Measurements from ENCODE around the gene AXIN1.
"Not testable (repeated sequence)": the region's sequence is repeated elsewhere in the genome, so short reads cannot be mapped to it uniquely, and the experiment has no call there.

The AXIN1 gene

DNA sequence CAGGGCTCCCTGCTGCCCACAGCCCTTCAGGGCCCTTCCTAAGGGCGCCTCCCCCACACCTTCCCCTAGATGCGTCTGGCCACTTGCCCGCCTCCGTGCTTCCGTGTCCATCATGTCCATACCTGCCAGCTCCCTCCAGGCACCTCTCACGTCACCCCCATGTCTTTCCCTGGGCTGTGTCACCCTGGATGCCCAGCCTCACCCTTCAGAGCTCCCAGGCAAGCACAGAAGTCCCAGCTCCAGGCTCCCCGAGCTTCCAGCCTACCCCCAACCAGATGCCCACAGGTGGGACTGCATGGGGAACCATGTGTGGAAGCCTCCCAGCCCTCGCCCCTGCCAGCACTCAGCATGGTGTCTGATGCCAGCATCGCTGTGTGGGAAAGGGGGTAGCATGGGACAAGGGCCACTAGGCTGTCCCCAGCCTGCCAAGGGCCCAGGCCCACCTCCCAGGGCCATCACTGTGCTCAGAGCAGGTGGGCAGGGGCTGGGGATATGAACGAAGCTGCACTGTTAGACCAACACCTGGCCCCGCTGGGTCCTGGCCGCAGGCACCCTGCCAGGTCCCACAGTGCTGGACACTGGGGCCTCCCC, 1.9 kb upstream of the AXIN1 start:
- TF ChIP-seq, protein P1, sequence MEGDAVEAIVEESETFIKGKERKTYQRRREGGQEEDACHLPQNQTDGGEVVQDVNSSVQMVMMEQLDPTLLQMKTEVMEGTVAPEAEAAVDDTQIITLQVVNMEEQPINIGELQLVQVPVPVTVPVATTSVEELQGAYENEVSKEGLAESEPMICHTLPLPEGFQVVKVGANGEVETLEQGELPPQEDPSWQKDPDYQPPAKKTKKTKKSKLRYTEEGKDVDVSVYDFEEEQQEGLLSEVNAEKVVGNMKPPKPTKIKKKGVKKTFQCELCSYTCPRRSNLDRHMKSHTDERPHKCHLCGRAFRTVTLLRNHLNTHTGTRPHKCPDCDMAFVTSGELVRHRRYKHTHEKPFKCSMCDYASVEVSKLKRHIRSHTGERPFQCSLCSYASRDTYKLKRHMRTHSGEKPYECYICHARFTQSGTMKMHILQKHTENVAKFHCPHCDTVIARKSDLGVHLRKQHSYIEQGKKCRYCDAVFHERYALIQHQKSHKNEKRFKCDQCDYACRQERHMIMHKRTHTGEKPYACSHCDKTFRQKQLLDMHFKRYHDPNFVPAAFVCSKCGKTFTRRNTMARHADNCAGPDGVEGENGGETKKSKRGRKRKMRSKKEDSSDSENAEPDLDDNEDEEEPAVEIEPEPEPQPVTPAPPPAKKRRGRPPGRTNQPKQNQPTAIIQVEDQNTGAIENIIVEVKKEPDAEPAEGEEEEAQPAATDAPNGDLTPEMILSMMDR (IDR thresholded peaks at IDR 0.05; ENCODE audit: low read depth, low read length) = no peak
- H3K4me3 ChIP-seq (ENCODE audit: low read depth, low read length) = no peak overlapping the region

DNA sequence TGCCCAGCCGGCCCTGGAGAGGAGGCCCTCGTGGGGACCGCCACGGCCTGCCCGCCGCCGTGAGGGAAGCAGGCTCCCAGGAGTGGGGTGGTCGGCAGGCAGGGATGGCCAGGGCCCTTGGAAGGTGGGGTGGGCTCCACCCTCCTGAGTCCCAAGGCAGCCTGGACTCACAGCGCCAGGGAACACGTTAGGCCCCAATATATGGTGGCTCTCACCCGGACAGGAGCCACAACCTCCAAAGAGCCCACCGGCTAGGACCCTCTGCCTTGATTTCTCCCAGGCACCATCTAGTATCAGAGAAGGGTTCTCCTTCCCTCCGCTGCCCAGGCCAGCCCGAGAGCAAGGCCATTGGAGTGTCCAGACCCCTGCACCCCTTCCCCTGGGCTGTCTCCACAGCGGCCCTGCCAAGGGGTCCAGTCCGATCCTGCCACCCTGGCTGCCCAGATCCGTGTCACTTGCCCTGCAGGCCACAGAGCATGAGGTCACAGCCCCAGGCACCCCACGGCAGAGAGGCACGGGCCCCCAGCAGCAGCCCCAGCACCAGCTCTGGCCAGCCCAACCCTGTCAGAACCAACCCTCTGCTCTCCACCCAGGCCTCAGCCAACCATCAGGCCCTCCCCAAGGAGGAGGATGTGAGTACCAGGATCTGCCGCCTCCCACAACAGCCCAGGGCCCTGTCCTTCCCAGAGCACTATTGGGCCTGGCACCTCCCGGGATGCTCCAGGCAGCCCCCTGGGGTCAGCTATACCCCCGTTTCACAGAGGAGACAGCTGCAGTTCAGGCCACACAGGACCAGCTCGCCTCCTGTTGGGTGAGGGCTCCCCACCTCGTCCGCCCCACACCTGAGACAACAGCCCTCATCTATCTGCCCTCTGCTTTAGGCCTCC, 1.1 kb upstream of the AXIN1 start:
- TF ChIP-seq, protein P1 (IDR thresholded peaks at IDR 0.05; ENCODE audit: low read depth, low read length) = no peak
- peak overlapping the region; percentile 29 for H3K4me3 ChIP-seq (ENCODE audit: low read depth, low read length)

DNA sequence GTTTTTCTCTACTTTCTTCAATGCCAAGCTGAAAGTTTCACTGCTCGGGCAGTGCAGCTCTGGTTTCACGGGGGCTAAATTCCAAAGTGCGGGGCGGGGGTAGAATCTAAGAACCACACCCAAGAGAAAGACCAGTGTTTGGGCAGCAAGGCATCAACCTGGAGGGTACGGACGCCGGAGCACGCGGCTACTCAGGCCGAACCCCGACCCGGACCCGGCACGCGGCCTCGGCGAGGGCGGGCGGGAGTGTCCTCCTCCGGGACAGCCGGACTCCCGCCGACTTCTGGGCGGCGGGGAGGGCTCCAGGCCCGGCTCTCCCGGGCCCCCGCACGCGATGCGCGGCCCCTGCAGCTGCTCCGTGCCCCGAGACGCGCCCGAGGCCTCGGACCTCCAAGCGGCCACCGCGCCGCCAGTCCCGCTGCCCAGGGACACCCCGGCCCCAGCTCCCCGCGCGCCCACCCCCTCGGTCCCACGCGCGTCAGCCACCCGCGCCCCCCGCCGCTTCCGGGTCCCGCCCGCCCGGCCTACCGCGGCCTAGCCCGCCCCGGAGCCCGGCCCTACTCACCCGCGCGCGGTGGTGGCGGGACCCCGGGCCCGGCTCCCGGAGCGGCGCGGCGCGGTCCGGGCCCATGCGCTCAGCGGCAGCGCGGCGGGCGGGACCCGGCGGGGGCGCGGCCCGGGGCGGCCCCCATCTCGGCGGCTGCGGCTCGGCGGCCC, 561 bp downstream of the AXIN1 start:
- H3K4me3 ChIP-seq (ENCODE audit: low read depth, low read length) = peak overlapping the region; percentile 64
- TF ChIP-seq, protein P1 (IDR thresholded peaks at IDR 0.05; ENCODE audit: low read depth, low read length) = no peak

DNA sequence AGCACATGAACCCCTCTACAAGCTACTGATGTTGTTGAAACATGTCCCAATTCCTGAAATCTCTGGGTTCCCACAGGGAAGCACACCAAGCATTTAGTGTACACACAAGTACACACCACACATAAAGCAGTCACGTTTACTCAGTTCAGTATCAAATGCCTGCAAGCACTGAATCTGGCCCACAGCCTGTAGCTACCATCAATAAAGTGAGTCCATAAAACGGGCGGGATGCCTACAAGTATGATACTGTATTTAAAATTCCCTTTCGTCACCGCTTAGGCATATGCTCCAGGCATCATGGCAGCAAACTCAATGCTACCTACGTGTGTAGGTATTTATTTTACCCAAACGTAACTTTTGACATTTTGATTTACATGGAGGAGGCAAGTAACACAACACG, 2.3 kb downstream of the AXIN1 start:
- TF ChIP-seq, protein P1 (IDR thresholded peaks at IDR 0.05; ENCODE audit: low read depth, low read length) = no peak

DNA sequence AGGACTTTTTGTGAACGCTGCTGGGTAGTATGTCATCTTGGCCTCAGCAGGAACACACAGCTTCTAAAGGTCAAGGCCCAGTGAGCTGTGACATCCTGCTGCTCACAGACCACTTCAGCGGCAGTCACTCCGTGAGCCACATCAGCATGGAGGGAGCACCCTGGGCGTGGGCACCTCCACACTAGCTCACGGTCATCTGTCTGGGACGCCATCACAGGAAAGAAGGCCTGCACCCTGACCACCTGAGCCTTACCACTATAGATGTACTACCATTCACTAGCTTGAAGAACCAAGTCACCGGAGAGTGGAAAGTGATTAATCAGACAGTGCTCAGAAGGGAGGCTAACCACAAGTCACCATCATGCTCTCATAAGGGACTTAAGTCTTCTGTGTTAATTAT, 3.3 kb downstream of the AXIN1 start:
- TF ChIP-seq, protein P1 (IDR thresholded peaks at IDR 0.05; ENCODE audit: low read depth, low read length) = no peak
- no peak overlapping the region for H3K4me3 ChIP-seq (ENCODE audit: low read depth, low read length)

More for the DNA sequence above, 2.3 kb downstream of the AXIN1 start:
- no peak overlapping the region for H3K4me3 ChIP-seq (ENCODE audit: low read depth, low read length)

DNA sequence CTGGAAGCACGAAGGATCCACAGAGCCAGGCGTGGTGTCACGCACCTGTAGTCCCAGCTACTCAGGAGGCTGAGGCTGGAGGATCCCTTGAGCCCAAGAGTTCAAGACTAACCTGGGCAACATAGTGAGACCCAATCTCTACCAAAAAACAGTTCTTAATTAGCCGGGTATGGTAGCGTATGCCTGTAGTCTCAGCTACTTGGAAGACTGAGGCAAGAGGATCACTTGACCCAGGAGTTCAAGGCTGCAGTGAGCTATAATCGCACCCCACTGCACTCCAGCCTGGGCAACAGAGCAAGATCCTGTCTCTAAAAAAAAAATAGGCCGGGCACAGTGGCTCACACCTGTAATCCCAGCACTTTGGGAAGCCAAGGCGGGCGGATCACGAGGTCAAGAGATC, 4.0 kb downstream of the AXIN1 start:
- H3K4me3 ChIP-seq (ENCODE audit: low read depth, low read length) = not testable (repeated sequence)

DNA sequence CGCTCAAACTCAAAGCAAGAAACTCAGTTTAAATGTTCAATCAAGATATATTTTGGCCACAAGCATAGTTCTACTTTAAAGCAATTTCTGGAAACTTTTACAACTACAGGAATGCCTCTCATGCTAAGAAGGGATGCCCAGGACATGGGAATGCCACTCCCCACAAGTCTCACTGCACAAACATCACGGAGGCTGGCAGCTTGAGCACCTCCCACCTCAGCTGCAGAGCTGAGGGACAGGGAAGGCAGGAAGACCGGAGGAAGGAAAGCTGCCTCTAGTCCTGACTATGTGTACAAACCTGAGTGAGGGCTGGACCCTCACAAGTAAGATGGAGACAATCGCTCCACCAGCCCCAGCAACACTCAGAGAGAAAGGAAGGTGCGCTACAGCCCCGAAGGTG, 5.3 kb downstream of the AXIN1 start:
- no peak overlapping the region for H3K4me3 ChIP-seq (ENCODE audit: low read depth, low read length)
- TF ChIP-seq, protein P1 (IDR thresholded peaks at IDR 0.05; ENCODE audit: low read depth, low read length) = no peak
